AG09319 (cell line): ENCODE data around the gene MSI2.

Source experiments
- DNase-seq: peaks from one replicate; pipeline ENCODE4 v3.0.0-alpha.2; 2010; ENCODE audit warnings: low read depth; ENCODE audit errors: extremely low read depth
- CTCF ChIP-seq: IDR thresholded peaks from 2 replicates; pipeline ENCODE4 v1.5.1; 2011; ENCODE audit warnings: low read depth, mild to moderate bottlenecking, inconsistent platforms, low read length, moderate library complexity

Gene MSI2

GRCh38 chr17:57318913-57319312, 62.6 kb downstream of the MSI2 start:
- DNase-seq: no peak
- TF ChIP-seq CTCF: no peak

- no peak for DNase-seq
- no peak for TF ChIP-seq CTCF
Observed at GRCh38 chr17:57319806-57320205, 63.5 kb downstream of the MSI2 start.

GRCh38 chr17:57323391-57323790, 67.1 kb downstream of the MSI2 start:
- TF ChIP-seq CTCF: no peak
- no peak for DNase-seq

GRCh38 chr17:57324060-57324459, 67.7 kb downstream of the MSI2 start:
- no peak for DNase-seq
- no peak for TF ChIP-seq CTCF

GRCh38 chr17:57324631-57325030, 68.3 kb downstream of the MSI2 start:
- no peak for DNase-seq
- no peak for TF ChIP-seq CTCF

- DNase-seq: no peak
Observed at GRCh38 chr17:57326336-57326735, 70.0 kb downstream of the MSI2 start.

GRCh38 chr17:57326764-57327163, 70.4 kb downstream of the MSI2 start:
- no peak for TF ChIP-seq CTCF
- DNase-seq: no peak

More at GRCh38 chr17:57326336-57326735, 70.0 kb downstream of the MSI2 start:
- no peak for TF ChIP-seq CTCF
